NCI-H1694 treated with DMSO at 0.1 percent for 48 hours (cell line): ENCODE measurements around the gene RPS16.

Experiments used
- DNase-seq: peaks from one replicate; lab custom pipeline; 2025; lab: John Stamatoyannopoulos, UW

Gene RPS16

GRCh38 chr19:39449116-39449797 lies 13.5 kb upstream of the RPS16 start:
- no peak for DNase-seq

- DNase-seq = no peak
Observed at GRCh38 chr19:39448271-39448670, 12.5 kb upstream of the RPS16 start.

- DNase-seq = no peak
Observed at GRCh38 chr19:39446365-39447084, 10.8 kb upstream of the RPS16 start.

GRCh38 chr19:39445196-39446111 lies 9.7 kb upstream of the RPS16 start, which contains the start of gene SUPT5H:
Gene SUPT5H (plus strand): TSS chr19:39445582. CDS start chr19:39445891, 309 bp downstream.
- peak; percentile 96 for DNase-seq

- DNase-seq = no peak
Observed at GRCh38 chr19:39444598-39445195, 8.9 kb upstream of the RPS16 start.

- DNase-seq = no peak
Observed at GRCh38 chr19:39438270-39438934, 2.7 kb upstream of the RPS16 start.

- no peak for DNase-seq
Observed at GRCh38 chr19:39436350-39436716, 584 bp upstream of the RPS16 start.

- DNase-seq = no peak
Observed at GRCh38 chr19:39434123-39435076, 1.3 kb downstream of the RPS16 start.

GRCh38 chr19:39433480-39434079 lies 2.2 kb downstream of the RPS16 start:
- no peak for DNase-seq

- DNase-seq = no peak
Observed at GRCh38 chr19:39432677-39433025, 3.1 kb downstream of the RPS16 start.

GRCh38 chr19:39430675-39431593 lies 4.8 kb downstream of the RPS16 start:
- DNase-seq = no peak

GRCh38 chr19:39428283-39429112 lies 7.3 kb downstream of the RPS16 start:
- DNase-seq = no peak

- DNase-seq = no peak
Observed at GRCh38 chr19:39427707-39428106, 8.0 kb downstream of the RPS16 start.

GRCh38 chr19:39426170-39426569 lies 9.6 kb downstream of the RPS16 start:
- DNase-seq = no peak

- DNase-seq = no peak
Observed at GRCh38 chr19:39425744-39426143, 10.0 kb downstream of the RPS16 start.

GRCh38 chr19:39424934-39425333 lies 10.8 kb downstream of the RPS16 start:
- DNase-seq = no peak

- DNase-seq = no peak
Observed at GRCh38 chr19:39423258-39424086, 12.3 kb downstream of the RPS16 start.
